ENCODE data around the gene SPATS2. TPM values are rescaled to one million over a fixed set of nuclear protein-coding genes. Genes with fewer than 3 reads are reported as not detected.

SPATS2 gene
- total RNA-seq, 1 donor from 2014 or later = 58.2 TPM

GRCh38 chr12:49335955-49336644 lies 31.2 kb upstream of the SPATS2 start:
- no peak for DNase-seq

- peak; percentile 31 for DNase-seq
These were observed 30.3 kb upstream of the SPATS2 start, which contains the start of gene C1QL4 for GRCh38 chr12:49336645-49337584. Gene C1QL4, minus strand, starts transcription at chr12:49337188. Its CDS starts 711 bp downstream, at chr12:49336477.

- no peak for DNase-seq
These were observed 28.3 kb upstream of the SPATS2 start for GRCh38 chr12:49338830-49339463.

GRCh38 chr12:49339464-49339861 lies 27.8 kb upstream of the SPATS2 start:
- no peak for DNase-seq

GRCh38 chr12:49340095-49340870 lies 27.0 kb upstream of the SPATS2 start:
- no peak for DNase-seq

- DNase-seq = no peak
These were observed 26.1 kb upstream of the SPATS2 start for GRCh38 chr12:49340971-49341776.

- DNase-seq = no peak
These were observed 25.5 kb upstream of the SPATS2 start for GRCh38 chr12:49341777-49342065.

GRCh38 chr12:49342066-49342913 lies 25.0 kb upstream of the SPATS2 start:
- peak; percentile 39 for DNase-seq

GRCh38 chr12:49342914-49343731 lies 24.1 kb upstream of the SPATS2 start:
- DNase-seq = no peak

GRCh38 chr12:49344486-49345050 lies 22.7 kb upstream of the SPATS2 start:
- no peak for DNase-seq

GRCh38 chr12:49345051-49345824 lies 22.0 kb upstream of the SPATS2 start:
- DNase-seq = no peak

GRCh38 chr12:49345825-49346658 lies 21.2 kb upstream of the SPATS2 start:
- DNase-seq = no peak

- no peak for DNase-seq
These were observed 20.5 kb upstream of the SPATS2 start, which contains the start of gene DNAJC22 for GRCh38 chr12:49346659-49347310. Gene DNAJC22, plus strand, starts transcription at chr12:49346888. Its CDS starts 1,985 bp downstream, at chr12:49348873.

GRCh38 chr12:49347311-49348193 lies 19.7 kb upstream of the SPATS2 start:
- peak; percentile 77 for DNase-seq

GRCh38 chr12:49348781-49349180 lies 18.5 kb upstream of the SPATS2 start:
- DNase-seq = no peak

GRCh38 chr12:49349266-49349665 lies 18.0 kb upstream of the SPATS2 start:
- DNase-seq = no peak
